Left renal pelvis (tissue), 4 donors: ENCODE measurements around the gene PCCA. TPM values are rescaled to one million over a fixed set of nuclear protein-coding genes. Genes with fewer than 3 reads are reported as not detected.

Experiments
- DNase-seq, 4 donors: peaks; one replicate each; pipeline ENCODE4 v3.0.0-alpha.2; 2013; ENCODE audit warnings: low read depth in 4 of 4, low spot score in 3 of 4
- polyA plus RNA-seq, 4 donors: library from polyadenylated mRNA; unstranded; fragments of 120-200 nt; gene quantifications; one replicate each; pipeline ENCODE4 v1.2.1, GENCODE V29; 2013; ENCODE audit not compliant: insufficient read length in 4 of 4

The PCCA gene
- polyA plus RNA-seq, 4 donors: 25.8 to 66.9 (median 59.1) TPM

DNA sequence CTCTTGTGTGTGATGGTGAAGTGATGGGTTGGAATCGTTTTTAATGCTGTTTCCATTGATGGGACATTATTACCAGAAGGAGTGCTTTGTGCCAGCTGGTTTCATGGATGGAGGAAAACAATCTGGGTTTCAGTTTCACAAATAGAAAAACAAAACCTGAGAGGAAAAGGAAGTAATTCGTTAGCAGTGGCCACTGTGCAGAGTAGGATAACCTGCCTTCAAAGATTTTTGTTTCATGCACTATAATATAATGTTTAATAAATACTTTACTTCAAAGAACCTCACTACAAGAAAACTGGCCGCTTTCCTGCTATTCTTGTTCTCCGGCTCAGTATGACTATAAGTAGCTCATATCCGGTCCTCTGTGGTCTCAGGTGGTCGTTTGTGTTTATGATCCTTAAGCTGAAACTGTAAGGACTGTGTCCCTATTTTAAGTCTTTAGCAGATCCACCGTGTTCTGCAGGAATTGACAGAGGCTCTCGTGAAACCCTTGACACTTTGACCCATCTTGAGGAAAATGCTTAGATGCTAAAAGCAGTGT, 395.0 kb downstream of the PCCA start:
- DNase-seq: no peak

DNA sequence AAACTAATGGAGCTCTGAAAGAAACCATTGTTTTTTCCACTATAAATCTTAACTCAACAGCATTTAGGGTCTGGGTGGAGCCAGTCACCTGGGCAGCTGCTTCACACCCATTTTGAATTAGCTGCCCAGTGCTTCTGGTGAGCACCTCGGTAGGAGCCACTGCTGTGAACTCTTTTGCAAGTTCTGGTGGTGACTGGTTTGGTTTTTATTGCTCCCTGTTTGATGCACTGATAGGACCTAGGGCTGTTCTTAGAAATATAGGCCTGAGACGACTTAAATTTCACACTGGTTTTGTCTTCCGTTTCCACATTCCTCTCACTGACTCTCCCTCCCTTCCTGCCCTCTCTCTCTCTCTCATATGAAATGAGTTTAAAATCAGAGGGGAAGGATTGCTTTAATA, 395.8 kb downstream of the PCCA start:
- DNase-seq: no peak

DNA sequence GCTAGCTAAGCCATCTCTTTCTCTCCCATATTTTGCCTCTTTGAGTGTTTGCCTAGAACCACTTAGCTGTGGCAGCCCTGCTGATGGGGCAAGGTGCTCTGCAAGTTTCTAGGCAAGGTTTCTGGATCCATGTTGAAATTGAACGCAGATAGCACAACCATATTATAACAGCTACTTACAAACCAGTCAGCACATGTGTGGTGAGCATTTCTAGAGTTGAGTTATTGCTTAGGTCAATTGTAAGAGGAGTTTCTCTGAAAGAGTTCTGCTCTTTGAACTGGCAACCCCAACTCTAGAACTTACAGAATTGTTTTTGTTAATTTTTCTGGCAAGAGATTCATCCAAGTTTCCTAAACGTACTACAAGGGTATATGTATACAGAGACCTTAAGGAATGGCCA, 396.4 kb downstream of the PCCA start:
- DNase-seq: no peak

DNA sequence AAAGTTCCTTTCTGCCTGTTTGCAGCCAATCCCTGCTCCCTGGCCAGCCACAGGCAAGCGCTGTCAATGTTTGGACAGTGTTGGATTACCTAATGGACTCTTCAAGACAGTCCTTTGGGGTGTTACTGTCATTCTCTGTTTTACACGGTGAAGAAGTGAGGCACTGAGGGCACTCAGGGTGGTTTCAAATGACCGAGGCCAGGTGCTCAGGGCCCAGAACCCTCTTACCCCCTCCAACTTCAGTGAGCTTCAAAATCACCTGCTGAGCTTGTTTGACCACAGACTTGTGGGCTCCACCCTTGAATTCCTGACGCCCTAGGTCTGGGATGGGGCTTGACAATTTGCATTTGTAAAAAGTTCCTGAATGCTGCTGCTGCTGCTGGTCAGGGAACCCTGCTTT, 401.8 kb downstream of the PCCA start:
- no peak for DNase-seq

DNA sequence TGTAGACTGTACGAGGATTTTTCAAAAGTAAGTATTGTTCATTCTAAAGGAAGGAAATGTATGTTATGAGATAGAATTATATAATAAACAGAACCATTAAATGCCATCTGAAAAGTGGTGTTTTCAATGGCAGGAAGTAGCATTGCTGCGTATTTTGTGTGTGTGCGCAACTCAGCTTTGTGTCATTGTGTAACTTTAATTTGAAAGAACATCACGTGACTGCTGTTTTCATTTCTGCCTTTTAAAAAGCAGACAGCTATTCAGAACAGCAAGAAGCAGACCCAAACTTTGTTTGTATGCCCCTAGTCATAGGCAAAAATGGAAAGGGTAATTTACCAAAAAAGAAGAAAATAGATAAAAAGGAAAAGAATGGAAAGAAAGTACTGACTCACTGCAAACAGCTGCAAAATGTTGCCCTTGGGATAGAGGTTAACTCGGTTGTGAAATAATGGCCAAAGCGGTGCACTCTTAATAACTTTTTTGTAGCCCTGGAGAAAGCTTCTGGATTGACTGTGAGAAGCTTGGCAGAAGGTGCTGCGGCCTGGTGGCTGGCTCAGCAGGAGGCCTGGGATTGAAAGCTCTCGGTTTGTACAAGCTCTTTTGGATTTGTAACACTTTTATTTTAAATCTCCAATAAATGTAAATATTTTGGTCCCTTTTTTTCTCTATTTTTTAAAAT, 402.4 kb downstream of the PCCA start:
- no peak for DNase-seq

DNA sequence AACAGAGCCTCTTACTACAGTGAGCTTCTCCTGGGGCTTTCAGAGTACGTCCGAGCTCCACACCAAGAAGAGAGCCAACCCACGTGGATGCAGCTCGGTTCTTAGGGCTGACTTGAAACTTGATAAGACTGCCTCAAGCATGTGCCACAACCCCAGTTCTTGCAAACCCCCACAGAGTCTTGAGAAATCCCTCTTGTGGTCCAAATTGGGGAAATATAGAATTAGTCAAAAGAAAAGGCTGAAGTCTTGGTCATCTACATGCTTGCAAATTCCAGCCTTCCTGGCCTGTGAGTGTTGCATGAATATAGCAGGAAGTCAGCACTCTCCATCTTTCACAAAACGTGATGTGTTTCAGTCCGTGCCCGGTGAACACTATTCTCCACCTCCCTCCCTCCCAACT, 404.5 kb downstream of the PCCA start:
- no peak for DNase-seq

DNA sequence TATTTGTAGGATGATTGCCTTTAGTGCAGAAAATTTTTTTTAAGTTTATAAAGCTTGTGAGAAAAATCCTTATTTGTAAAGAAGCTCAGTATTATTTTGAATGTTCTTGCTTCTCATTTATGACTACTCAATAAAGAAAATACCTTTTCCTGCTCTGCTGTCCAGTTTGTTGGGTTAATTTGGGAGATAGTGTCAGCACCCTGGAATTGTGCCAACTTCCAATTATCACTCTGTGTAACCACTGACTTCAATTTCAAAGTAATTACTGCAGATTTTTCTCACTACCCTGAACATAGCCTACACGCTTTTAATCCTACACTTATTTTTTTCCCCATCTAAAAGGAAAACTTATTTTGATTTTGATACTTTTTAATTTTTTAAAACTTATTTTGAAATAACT, 406.6 kb downstream of the PCCA start:
- DNase-seq: no peak

DNA sequence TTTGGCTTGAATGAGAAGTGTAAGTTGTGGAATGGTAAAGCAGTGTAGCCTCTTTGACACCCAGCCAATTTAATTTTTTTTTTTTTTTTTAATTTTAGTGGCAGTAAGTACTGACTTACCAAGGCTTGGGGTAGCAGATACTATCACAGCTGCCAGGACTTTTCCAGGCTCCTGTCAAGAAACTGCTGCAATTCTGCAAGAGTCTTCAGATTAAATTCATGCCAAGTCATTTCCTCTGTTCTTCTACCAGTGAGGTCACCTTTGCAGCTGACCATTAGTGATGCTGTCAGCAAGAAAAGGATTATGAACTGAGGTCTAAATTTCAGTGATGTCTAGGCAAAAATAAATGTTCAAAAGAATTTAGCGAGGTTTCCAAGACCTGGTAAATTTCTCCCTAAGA, 408.5 kb downstream of the PCCA start:
- no peak for DNase-seq

DNA sequence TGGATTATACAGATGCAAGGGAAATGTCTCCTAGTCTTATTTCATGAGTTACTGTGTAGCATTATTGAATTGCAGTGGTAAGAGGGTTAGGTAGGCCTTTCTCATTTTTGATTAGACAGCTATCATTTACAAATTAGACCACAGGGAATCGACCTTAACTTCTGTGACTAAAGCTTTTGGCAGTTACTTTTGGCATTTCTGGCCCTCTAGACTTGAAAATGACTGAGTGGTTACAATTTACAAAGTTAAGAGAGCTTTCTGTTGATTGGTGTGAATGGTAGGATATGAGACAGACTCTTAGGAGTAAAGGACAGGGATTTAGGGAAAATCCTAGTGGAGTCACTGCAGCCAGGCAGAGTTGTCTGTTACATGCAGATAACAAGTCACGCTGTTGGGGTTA, 413.6 kb downstream of the PCCA start:
- DNase-seq: no peak

DNA sequence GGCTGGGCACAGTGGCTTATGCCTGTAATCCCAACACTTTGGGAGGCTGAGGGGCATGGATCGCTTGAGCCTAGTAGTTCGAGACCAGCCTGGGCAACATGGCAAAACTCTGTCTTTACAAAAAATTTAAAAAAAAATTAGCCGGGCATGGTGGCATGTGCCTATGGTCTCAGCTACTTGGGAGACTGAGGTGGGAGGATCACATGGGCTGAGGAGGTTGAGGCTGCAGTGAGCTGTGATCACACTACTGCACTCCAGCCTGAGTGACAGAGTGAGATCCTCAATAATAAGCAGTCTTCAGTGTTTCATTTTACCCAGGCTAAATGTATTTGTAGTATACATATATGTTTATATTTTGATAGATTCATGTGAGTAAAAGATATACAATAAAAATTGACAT, 414.7 kb downstream of the PCCA start:
- no peak for DNase-seq

DNA sequence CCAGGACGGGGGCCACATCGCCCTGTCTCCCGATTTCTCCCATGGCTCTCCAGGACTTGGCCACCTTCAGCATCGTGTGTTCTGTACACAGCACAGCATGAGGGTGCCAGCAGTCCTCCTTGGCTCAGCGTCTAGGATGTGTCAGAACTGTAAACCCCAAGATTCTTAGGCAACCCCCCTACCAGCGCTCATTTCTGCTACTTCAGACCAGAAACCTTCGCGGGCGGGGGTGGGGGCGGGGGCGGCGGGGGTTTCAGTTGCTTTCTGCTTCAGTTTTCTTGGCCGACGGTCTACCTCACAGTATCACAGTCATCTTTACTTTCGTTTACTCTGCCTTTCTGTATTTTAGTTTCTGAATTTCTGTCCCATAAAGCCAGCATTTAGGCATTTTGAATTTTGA, 417.3 kb downstream of the PCCA start:
- no peak for DNase-seq

DNA sequence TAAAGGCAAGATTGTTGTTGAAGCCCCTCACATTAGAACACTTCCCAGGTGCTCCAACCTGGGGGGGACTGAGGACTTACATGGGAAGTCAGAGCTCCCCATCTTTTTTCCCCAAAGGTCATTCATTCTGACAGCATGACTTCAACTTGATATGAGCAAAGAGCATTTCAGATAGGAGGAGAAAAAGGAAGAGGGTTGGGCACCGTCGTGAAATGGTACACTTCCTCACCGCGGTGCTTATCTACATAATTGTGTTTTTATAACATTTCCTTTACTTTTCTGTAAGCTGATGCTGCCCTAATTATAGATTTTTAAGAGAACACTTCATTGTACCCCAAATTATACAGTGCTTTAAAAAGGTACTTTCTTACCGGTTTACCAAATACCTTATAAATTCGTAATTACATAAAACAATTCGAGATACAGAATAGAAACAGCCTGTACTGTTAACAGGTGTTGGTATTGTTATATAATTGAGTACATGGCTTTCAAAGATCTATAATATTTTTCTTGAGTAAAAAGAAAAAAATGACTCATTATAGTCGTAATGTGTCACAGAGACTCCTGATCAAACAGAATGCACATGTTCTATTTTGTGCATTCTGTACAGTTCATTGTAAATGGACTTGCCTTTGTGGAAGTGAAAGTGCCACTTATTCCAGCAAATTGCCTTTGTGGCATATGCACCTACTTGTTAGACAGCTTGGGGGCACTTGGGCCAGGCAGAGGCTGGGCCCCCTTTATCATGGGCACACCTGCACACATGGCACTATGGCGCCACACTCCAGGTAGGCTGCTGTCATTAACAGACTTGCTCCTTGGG, 417.9 kb downstream of the PCCA start:
- no peak for DNase-seq

DNA sequence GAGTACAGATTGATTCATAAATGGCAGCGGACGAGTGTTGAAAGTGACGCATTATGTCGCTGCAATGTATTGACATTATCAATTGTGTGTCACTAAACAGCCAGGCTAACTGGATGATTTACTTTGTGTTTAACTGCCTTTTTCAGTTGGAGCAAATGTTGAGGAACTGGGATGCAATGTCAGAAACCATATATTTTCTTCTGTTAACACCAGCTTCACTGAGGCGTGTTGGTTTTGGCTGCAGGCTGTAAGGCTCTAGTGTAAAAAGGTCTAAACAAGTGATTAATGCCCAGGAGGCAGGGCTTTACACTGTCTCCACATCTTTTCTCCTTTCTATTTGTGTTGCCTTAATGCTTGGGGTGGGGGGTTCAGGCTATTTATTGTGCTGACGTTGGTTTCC, 419.6 kb downstream of the PCCA start:
- no peak for DNase-seq

DNA sequence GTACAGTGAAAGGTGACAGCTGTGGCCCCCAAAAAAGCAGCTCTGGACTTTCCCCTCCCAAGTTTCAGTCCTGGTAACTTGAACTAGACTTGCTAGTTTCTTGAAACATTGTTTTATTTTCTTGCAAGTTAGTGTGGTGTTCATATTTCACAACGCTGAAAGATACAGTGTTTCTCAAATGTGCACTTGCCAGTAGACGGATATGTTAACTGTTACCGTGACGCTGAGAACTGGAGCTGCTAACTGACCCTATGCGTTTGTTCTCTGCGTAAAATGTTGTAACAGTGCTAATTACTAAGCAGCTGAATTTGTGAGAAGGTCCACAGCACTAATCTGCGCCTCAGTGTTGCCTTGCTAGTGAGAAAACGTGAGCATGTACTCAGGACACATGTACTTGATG, 420.1 kb downstream of the PCCA start:
- no peak for DNase-seq

DNA sequence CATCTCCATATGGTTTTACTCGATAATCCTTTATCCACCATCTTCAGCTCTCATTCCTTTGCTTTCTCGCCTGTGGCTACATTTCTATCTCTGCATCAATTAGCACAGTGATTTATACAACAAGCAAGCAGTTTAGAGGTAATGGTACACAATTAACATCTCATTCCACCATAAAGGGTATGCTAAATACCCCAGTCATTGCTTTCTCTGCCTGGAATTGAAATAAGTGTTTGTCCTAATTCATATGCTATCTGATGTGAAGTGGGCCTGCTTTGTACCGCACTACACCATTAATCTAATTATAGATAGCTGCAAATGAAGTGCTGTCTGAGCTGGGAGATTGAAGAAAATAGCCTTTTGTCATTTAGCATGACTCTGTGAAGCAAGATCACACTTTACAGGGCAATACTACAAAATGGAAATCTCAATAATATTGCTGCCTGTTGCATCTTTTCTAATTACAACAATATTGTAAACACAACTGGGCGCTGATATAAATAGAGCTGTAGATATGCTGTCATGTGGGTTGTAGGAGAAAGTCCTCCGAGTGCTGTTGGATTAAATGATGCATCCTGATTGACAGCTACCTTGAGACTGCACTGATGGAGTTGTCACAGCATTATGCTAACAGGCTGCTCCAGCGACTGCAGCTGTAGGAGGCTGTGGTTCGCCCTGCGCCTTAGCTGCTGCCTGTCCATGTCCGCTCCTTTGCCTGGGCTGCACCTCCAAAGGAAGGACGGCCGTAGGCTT, 421.5 kb downstream of the PCCA start:
- DNase-seq: no peak

DNA sequence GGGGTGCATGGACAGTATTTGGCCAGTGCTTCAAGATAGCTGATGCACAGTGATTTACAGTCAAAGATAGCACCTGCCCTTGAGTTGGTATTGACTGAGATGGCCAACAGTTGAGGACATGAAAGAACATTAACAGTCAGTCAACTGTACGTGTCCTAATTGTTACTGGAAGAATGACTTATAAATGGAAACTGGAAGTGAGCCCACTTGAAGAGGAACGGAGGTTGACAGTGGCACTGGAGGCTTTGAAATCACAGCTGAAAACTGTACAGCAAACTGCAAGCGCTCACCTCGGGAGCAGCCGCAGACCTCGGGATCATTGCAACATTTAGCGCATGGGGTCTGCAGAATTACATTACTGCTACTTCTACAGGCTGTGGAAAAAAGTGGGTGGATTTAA, 422.6 kb downstream of the PCCA start:
- no peak for DNase-seq

DNA sequence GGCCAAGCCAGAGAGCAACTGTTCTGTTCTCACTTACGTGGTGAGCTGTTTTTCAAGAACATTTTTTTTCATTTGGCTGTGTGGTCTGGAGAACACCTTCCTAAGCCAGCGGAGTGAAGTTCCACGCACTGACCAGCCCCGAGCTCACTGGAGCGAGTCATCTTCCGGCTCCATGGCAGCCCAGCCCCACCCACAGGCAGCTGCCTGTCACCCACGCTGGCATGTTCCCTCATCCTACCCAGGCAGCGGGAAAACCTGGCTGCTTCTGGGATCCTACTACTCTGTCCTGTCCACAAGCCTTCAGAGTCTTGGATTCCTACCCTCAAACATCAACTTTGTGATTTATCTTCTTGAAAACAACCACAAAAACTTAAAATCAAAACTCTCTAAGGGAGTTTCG, 423.5 kb downstream of the PCCA start:
- no peak for DNase-seq

DNA sequence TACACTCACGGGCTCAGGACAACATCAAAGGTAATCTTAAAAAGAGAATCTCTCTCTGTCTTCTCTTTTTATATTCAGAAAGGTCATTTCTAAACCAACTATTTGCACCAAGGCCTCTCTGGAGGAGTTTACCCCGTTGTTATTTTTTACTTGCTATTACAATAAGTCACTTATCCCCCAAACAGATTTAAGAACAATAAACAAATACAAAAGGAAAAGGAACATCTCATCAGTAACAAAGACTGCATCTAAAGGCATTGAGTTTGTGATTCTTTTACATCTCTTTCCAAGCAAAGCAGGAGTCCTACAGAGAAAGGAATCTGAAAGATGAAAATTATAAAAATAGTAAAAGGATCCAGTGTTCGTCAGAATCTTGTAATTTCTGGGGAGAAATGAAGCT, 424.3 kb downstream of the PCCA start:
- no peak for DNase-seq

DNA sequence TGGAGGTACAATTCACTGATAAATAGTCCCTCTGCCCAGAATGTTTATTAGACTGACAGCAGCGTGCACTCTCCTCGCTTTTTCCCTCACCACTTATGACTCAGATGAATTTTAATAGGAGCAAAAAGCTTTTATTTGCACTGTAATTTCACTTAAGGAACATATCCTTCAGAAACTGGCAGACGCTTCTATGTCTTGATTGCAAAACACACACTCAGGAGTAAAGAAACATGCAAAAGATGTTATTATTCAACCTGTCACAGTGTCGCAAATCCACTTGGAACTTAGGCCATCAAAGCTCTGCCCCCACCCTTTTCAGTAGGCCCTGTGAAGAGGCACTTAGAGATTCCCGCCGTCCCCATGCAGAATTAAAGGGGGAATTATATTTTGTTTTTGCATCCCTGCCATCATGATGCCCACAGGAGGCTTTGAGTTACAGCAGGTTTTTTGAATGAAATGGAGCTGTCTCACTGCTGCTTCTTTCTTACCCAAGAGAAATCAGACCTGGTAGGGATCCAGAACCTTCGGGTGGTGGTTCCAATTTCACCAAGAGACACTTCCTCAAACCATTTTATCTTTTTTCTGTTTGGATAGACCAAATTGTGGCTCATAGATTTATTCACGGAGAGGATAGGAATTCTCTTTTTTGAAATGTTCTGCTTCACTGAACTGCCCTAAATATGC, 425.2 kb downstream of the PCCA start:
- no peak for DNase-seq

DNA sequence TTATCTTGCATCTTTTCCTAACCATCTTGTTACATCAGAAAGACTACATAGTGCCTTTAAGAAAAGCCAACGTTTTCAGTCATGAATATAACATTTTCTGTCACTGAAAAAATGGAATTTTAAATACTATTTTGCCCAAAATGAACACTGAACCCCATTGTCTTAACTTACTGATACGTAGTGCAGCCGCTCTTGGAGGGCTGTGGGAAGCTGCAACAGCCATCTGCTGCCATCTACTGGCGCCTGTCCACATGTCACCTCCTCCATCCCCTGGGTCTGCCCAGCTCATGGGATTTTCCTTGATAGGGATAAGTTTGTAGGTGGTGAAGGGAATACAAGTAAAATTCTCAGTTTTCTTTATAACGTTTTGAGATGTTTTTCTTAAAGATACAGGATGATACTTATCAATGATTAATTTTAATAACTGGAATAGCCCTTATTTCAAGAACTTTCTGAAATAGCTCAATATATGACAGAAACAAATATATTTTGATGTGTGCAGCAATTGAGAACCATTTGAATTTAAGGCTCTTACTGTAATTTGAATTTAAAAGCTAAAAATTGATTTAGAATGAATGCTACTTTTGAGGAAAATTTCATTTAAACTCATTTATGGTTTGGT, 426.0 kb downstream of the PCCA start:
- DNase-seq: peak in 1 of 4 donors; percentile 63
